Fibroblast of lung (primary cell): Measurements from ENCODE around the gene VCY. TPM values are rescaled to one million over a fixed set of nuclear protein-coding genes. Genes with fewer than 3 reads are reported as not detected.
"Not testable (repeated sequence)": the region's sequence is repeated elsewhere in the genome, so short reads cannot be mapped to it uniquely, and the experiment has no call there.

Experiments used
- DNase-seq, 2 donors: peaks; one replicate each; pipeline versions ENCODE4 v3.0.0 to v3.0.0-alpha.2; 2010; ENCODE audit warnings: low read depth in 2 of 2
- H2AFZ ChIP-seq: 2 replicates; pipeline ENCODE4 v1.5.1; 2012; ENCODE audit warnings: low read length, control low read depth, inconsistent platforms
- H3K27ac ChIP-seq: 2 replicates; pipeline ENCODE4 v1.5.1; 2011; ENCODE audit warnings: low read length, control low read depth; ENCODE audit not compliant: insufficient read depth
- H3K27me3 ChIP-seq: 2 replicates; pipeline ENCODE4 v1.5.1; 2011; ENCODE audit warnings: mild to moderate bottlenecking, low read length; ENCODE audit not compliant: control insufficient read depth, insufficient read depth
- H3K36me3 ChIP-seq: 2 replicates; pipeline ENCODE4 v1.5.1; 2011; ENCODE audit warnings: low read length; ENCODE audit not compliant: control insufficient read depth, insufficient read depth
- H3K4me1 ChIP-seq: 2 replicates; pipeline ENCODE4 v1.5.1; 2011; ENCODE audit warnings: low read length; ENCODE audit not compliant: control insufficient read depth, insufficient read depth; ENCODE audit errors: extremely low read depth
- H3K4me2 ChIP-seq: 2 replicates; pipeline ENCODE4 v1.5.1; 2011; ENCODE audit warnings: low read length, control low read depth; ENCODE audit not compliant: insufficient read depth; ENCODE audit errors: extremely low read depth
- H3K4me3 ChIP-seq, 4 experiments: fragments of 200-600 bp in 1 of 4; sonication (generic) in 1 of 4; replicated peaks in 1 of 4; 2 replicates each; pipeline ENCODE4 v1.5.1; 2011 to 2016; ENCODE audit warnings: low read length in 4 of 4, low read depth in 3 of 4, mild to moderate bottlenecking in 3 of 4, control low read depth in 2 of 4, inconsistent platforms in 1 of 4, mixed read lengths in 1 of 4; ENCODE audit not compliant: insufficient read depth in 1 of 4; ENCODE audit errors: control extremely low read depth in 1 of 4
- H3K79me2 ChIP-seq: 2 replicates; pipeline ENCODE4 v1.5.1; 2012; ENCODE audit warnings: mild to moderate bottlenecking, low read length, inconsistent platforms; ENCODE audit not compliant: control insufficient read depth, insufficient read depth
- H3K9ac ChIP-seq: 2 replicates; pipeline ENCODE4 v1.5.1; 2011; ENCODE audit warnings: mild to moderate bottlenecking, low read length, control low read depth; ENCODE audit not compliant: insufficient read depth
- H3K9me3 ChIP-seq: 2 replicates; pipeline ENCODE4 v1.5.1; 2012; ENCODE audit warnings: low read depth, low read length; ENCODE audit not compliant: control insufficient read depth, insufficient read depth
- H4K20me1 ChIP-seq: 2 replicates; pipeline ENCODE4 v1.5.1; 2011; ENCODE audit warnings: low read length; ENCODE audit not compliant: control insufficient read depth, insufficient read depth; ENCODE audit errors: extremely low read depth
- polyA minus RNA-seq: library from RNA; depleted of rRNA, polyadenylated mRNA; stranded (reverse); fragments of >200 nt; gene quantifications from 2 replicates; pipeline ENCODE4 v1.2.3, GENCODE V29; 2011; ENCODE audit warnings: low replicate concordance
- polyA plus RNA-seq, 2 donors: library from polyadenylated mRNA; depleted of rRNA in 1 of 2; stranded (reverse) in 1 of 2; unstranded in 1 of 2; fragments of >200 nt; gene quantifications; 2 replicates each; pipeline ENCODE4 v1.2.1, GENCODE V29; 2011 to 2012; ENCODE audit warnings: missing spikeins in 1 of 2
- total RNA-seq: library from RNA; depleted of rRNA; stranded (reverse); fragments of >200 nt; gene quantifications from 2 replicates; pipeline ENCODE4 v1.2.1, GENCODE V29; 2014

Gene VCY
- total RNA-seq (not detected in 2 replicates), polyA plus RNA-seq (not detected in 2 replicates), polyA minus RNA-seq (not detected in 2 replicates)
- not detected in 2 replicates for polyA plus RNA-seq (2012)

GRCh38 chrY:13986373-13986772 lies at the start of gene VCY:
Gene VCY (minus strand): TSS chrY:13986473. CDS start chrY:13986440, 33 bp downstream.
- not testable (repeated sequence) for H3K4me3 ChIP-seq, H3K79me2 ChIP-seq, H4K20me1 ChIP-seq, H3K9me3 ChIP-seq, H3K4me1 ChIP-seq, H3K4me2 ChIP-seq, H3K27ac ChIP-seq, H3K36me3 ChIP-seq, DNase-seq, H2AFZ ChIP-seq, H3K9ac ChIP-seq, H3K27me3 ChIP-seq

GRCh38 chrY:14030395-14030794 lies 44.1 kb upstream of the VCY start:
- not testable (repeated sequence) for H3K27ac ChIP-seq, H3K9ac ChIP-seq

GRCh38 chrY:14011916-14012315 lies 25.6 kb upstream of the VCY start:
- not testable (repeated sequence) for H3K27ac ChIP-seq, H3K4me3 ChIP-seq, H2AFZ ChIP-seq, H3K36me3 ChIP-seq, H3K4me1 ChIP-seq, H4K20me1 ChIP-seq, H3K27me3 ChIP-seq, DNase-seq, H3K9me3 ChIP-seq, H3K4me2 ChIP-seq, H3K79me2 ChIP-seq, H3K9ac ChIP-seq

More at GRCh38 chrY:14030395-14030794, 44.1 kb upstream of the VCY start:
- not testable (repeated sequence) for H2AFZ ChIP-seq, H3K79me2 ChIP-seq, H3K27me3 ChIP-seq, H3K4me2 ChIP-seq, H3K4me1 ChIP-seq, H3K4me3 ChIP-seq, H3K9me3 ChIP-seq, H4K20me1 ChIP-seq, H3K36me3 ChIP-seq, DNase-seq

- H3K9me3 ChIP-seq, H3K79me2 ChIP-seq, H2AFZ ChIP-seq, H3K4me3 ChIP-seq, H3K4me1 ChIP-seq, H4K20me1 ChIP-seq, H3K36me3 ChIP-seq, H3K27ac ChIP-seq, H3K4me2 ChIP-seq, H3K27me3 ChIP-seq, H3K9ac ChIP-seq, DNase-seq: not testable (repeated sequence)
These were observed 43.9 kb downstream of the VCY start for GRCh38 chrY:13942406-13942805.

Other genes with a start within 250 kb of the VCY start
- not detected in 2 replicates for gene VCY1B, start 69.8 kb upstream of the VCY start, total RNA-seq
- gene VCY1B, start 69.8 kb upstream of the VCY start, polyA plus RNA-seq, result not detected in 2 replicates